Cardiac muscle cell (in vitro differentiated cells and primary cell): ENCODE measurements around the gene WDR70. TPM values are rescaled to one million over a fixed set of nuclear protein-coding genes. Genes with fewer than 3 reads are reported as not detected.
"Not testable (repeated sequence)": the region's sequence is repeated elsewhere in the genome, so short reads cannot be mapped to it uniquely, and the experiment has no call there.

Experiments used
- DNase-seq, 2 donors: peaks; one replicate each; pipeline versions ENCODE4 v3.0.0 to v3.0.0-alpha.2; 2010 to 2017; ENCODE audit warnings: low read depth in 1 of 2, low spot score in 1 of 2
- H3K27ac ChIP-seq: fragments of 200-600 bp; sonication (generic); 2 replicates; pipeline ENCODE4 v1.5.1; 2016
- H3K27me3 ChIP-seq: fragments of 200-600 bp; sonication (generic); 2 replicates; pipeline ENCODE4 v1.6.0; 2016; ENCODE audit warnings: control low read depth
- H3K36me3 ChIP-seq: fragments of 200-600 bp; sonication (generic); 2 replicates; pipeline ENCODE4 v1.5.1; 2016; ENCODE audit warnings: control low read depth
- H3K4me1 ChIP-seq: fragments of 200-600 bp; sonication (generic); 2 replicates; pipeline ENCODE4 v1.8.1; 2017; ENCODE audit warnings: low read depth, mild to moderate bottlenecking, mixed run types
- H3K4me3 ChIP-seq: fragments of 200-600 bp; sonication (generic); 2 replicates; pipeline ENCODE4 v1.5.1; 2016; ENCODE audit warnings: mild to moderate bottlenecking
- H3K9me3 ChIP-seq: fragments of 200-600 bp; sonication (generic); 2 replicates; pipeline ENCODE4 v1.5.1; 2017; ENCODE audit warnings: low read depth, mild to moderate bottlenecking, control low read depth
- polyA plus RNA-seq: library from polyadenylated mRNA; unstranded; fragments of >200 nt; fragmentation: Nextera tagmentation; extraction: Ambion mirVana; gene quantifications from 2 replicates; pipeline ENCODE4 v1.2.1, GENCODE V29; 2016
- total RNA-seq: library from RNA; depleted of rRNA; stranded (reverse); fragments of >200 nt; gene quantifications from 2 replicates; pipeline ENCODE4 v1.2.3, GENCODE V29; 2016
- TF ChIP-seq, protein P1 (sequence below): IDR thresholded peaks from 2 replicates; pipeline ENCODE4 v1.5.1; 2012; ENCODE audit warnings: low read depth, mild to moderate bottlenecking, low read length

WDR70 gene
- total and polyA plus RNA-seq, 2 experiments from 2014 or later = 21.8 to 22.7 TPM

DNA sequence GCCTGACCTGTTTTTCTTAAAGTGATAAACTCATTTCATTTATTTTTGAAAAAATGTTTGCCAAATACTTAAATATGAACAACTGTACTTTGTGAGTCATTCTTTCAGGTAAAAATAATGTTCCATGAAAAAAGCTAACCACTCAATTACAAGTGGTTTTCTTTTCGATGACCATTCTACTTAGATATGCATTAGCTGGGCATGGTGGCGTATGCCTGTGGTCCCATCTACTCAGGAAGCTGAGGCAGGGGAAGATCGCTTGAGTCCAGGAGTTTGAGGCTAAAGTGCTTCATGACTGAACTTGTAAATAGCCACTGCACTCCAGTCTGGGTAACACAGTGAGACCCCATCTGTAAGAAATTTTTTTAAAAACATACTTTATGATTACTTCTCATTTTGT lies 4.0 kb upstream of the WDR70 start:
- H3K27me3 ChIP-seq = no peaks in the 10 kb centered on the region
- no peaks in the 10 kb centered on the region for H3K4me1 ChIP-seq
- no peak overlapping the region for H3K27ac ChIP-seq
- no peaks in the 10 kb centered on the region for H3K9me3 ChIP-seq
- TF ChIP-seq, protein P1, sequence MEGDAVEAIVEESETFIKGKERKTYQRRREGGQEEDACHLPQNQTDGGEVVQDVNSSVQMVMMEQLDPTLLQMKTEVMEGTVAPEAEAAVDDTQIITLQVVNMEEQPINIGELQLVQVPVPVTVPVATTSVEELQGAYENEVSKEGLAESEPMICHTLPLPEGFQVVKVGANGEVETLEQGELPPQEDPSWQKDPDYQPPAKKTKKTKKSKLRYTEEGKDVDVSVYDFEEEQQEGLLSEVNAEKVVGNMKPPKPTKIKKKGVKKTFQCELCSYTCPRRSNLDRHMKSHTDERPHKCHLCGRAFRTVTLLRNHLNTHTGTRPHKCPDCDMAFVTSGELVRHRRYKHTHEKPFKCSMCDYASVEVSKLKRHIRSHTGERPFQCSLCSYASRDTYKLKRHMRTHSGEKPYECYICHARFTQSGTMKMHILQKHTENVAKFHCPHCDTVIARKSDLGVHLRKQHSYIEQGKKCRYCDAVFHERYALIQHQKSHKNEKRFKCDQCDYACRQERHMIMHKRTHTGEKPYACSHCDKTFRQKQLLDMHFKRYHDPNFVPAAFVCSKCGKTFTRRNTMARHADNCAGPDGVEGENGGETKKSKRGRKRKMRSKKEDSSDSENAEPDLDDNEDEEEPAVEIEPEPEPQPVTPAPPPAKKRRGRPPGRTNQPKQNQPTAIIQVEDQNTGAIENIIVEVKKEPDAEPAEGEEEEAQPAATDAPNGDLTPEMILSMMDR = no peak
- DNase-seq = no peak
- no peak overlapping the region for H3K4me3 ChIP-seq
- H3K36me3 ChIP-seq = no peaks in the 10 kb centered on the region

GRCh38 chr5:37378066-37378465 lies 1.1 kb upstream of the WDR70 start:
- H3K4me1 ChIP-seq, H3K4me3 ChIP-seq, H3K27me3 ChIP-seq, DNase-seq, H3K9me3 ChIP-seq, H3K27ac ChIP-seq: not testable (repeated sequence)
- peaks cover 11% of the 10 kb centered on the region for H3K36me3 ChIP-seq

GRCh38 chr5:37391591-37391990 lies 12.5 kb downstream of the WDR70 start:
- TF ChIP-seq, protein P1 = no peak
- Histone ChIP-seq H3K36me3 (peaks cover 24% of the 10 kb centered on the region), H3K27ac (no peak overlapping the region), H3K4me3 (no peak overlapping the region), H3K27me3 (no peaks in the 10 kb centered on the region), H3K9me3 (no peaks in the 10 kb centered on the region), H3K4me1 (no peaks in the 10 kb centered on the region)
- no peak for DNase-seq

- DNase-seq = no peak
- H3K4me1 ChIP-seq = no peaks in the 10 kb centered on the region
- H3K36me3 ChIP-seq = peaks cover 33% of the 10 kb centered on the region
- H3K9me3 ChIP-seq = no peaks in the 10 kb centered on the region
- TF ChIP-seq, protein P1 = no peak
- H3K27me3 ChIP-seq = no peaks in the 10 kb centered on the region
- no peak overlapping the region for H3K27ac ChIP-seq
- no peak overlapping the region for H3K4me3 ChIP-seq
Measured at GRCh38 chr5:37396352-37396751, 17.2 kb downstream of the WDR70 start.

DNA sequence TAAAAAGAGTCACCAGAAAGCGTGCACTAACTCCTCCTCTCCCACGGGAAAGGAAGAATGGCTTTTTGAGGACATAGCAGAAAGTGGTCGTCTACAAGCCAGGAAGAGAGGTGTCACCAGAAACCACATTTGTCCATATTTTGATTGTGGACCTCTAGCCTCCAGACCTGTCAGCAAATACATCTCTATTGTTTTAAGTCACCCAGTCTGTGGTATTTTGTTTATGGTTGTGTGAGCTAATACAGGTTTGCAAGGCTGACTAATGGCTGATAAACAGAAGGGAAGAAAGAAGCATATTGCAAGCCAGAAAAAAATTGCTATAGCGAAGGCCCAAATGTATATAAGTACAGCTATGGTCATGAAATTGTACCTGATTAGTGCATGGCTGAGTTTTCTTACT lies 21.4 kb downstream of the WDR70 start:
- Histone ChIP-seq H3K9me3 (no peaks in the 10 kb centered on the region), H3K36me3 (peaks cover 13% of the 10 kb centered on the region), H3K4me1 (no peaks in the 10 kb centered on the region), H3K27me3 (no peaks in the 10 kb centered on the region), H3K27ac (no peak overlapping the region), H3K4me3 (no peak overlapping the region)
- TF ChIP-seq, protein P1 = no peak
- no peak for DNase-seq

DNA sequence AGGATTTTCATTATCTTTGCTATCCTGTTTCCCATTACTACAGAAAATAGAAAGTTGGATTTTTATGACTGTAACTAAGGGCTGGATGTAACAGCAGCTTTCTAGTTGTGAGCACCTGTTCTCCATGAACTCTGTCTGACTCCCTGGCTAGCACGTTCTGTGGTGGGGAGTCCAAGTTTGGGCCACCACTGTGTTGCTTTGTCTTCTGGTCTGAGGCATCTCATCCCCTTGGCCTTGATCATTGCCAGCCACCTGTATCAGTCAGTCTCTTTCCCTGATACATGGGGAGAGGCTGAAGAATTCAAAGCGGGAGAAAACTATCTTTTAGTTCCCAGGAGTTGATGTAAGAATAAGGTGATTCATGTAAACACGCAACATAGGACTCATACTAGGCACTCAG lies 33.4 kb downstream of the WDR70 start:
- no peaks in the 10 kb centered on the region for H3K27me3 ChIP-seq
- H3K36me3 ChIP-seq = peaks cover 2% of the 10 kb centered on the region
- H3K27ac ChIP-seq = no peak overlapping the region
- TF ChIP-seq, protein P1 = no peak
- H3K4me3 ChIP-seq = no peak overlapping the region
- no peak for DNase-seq
- H3K4me1 ChIP-seq = no peaks in the 10 kb centered on the region
- H3K9me3 ChIP-seq = no peaks in the 10 kb centered on the region

DNA sequence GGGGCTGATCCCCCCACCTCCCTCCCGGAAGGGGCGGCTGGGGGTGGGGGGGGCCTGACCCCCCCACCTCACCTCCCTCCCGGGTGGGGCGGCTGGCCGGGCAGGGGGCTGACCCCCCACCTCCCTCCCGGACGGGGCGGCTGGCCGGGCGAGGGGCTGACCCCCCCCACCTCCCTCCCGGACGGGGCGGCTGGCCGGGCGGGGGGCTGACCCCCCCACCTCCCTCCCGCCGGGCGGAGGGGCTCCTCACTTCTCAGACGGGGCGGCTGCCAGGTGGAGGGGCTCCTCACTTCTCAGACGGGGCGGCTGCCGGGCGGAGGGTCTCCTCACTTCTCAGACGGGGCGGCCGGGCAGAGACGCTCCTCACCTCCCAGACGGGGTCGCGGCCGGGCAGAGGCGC lies 36.3 kb downstream of the WDR70 start:
- not testable (repeated sequence) for H3K36me3 ChIP-seq, H3K27me3 ChIP-seq, H3K4me3 ChIP-seq, H3K4me1 ChIP-seq, H3K9me3 ChIP-seq, H3K27ac ChIP-seq, DNase-seq
